Tibial artery (tissue), 4 donors: ENCODE measurements around the gene GALNT10.

ENCODE experiments used
- DNase-seq, 2 donors: peaks; one replicate each; pipeline ENCODE4 v3.0.0-alpha.2; 2019
- H3K27ac ChIP-seq, 2 donors: fragments of 200-600 bp; sonication (generic) in 1 of 2; 1 replicate in 1 of 2; 2 replicates in 1 of 2; pipeline ENCODE4 v1.5.1; 2018 to 2019; ENCODE audit warnings: mild to moderate bottlenecking in 1 of 2
- H3K27me3 ChIP-seq, 2 donors: fragments of 200-600 bp; sonication (generic) in 1 of 2; one replicate each; pipeline versions ENCODE4 v1.5.1 to v1.6.0; 2016 to 2019
- H3K36me3 ChIP-seq, 3 donors: fragments of 200-600 bp; sonication (generic) in 2 of 3; one replicate each; pipeline ENCODE4 v1.5.1; 2016 to 2019; ENCODE audit warnings: mild to moderate bottlenecking in 2 of 3
- H3K4me1 ChIP-seq, 4 donors: fragments of 200-600 bp; sonication (generic) in 2 of 4; 1 replicate in 3 of 4; 2 replicates in 1 of 4; pipeline ENCODE4 v1.5.1; 2016 to 2019
- H3K4me3 ChIP-seq, 2 donors: fragments of 200-600 bp; sonication (generic) in 1 of 2; 1 replicate in 1 of 2; 2 replicates in 1 of 2; pipeline ENCODE4 v1.5.1; 2018 to 2019; ENCODE audit warnings: mild to moderate bottlenecking in 2 of 2
- H3K9me3 ChIP-seq, 3 donors: fragments of 200-600 bp; sonication (generic) in 1 of 3; one replicate each; pipeline ENCODE4 v1.5.1; 2016 to 2019
- intact Hi-C: fragments of 100-400 bp; cut with DNase I; formaldehyde crosslinking; loops from one replicate; pipeline ENCODE4 v1.15.0; 2023; ENCODE audit warnings: low total_unique reads
- TF ChIP-seq, protein P1 (sequence below), 2 experiments: fragments of 200-600 bp in 1 of 2; fragments of 450-650 bp in 1 of 2; IDR thresholded peaks; one replicate each; pipeline ENCODE4 v1.5.1; 2017 to 2019; ENCODE audit warnings: antibody characterized with exemption in 2 of 2, mild to moderate bottlenecking in 1 of 2, moderate library complexity in 1 of 2

GALNT10 gene

DNA sequence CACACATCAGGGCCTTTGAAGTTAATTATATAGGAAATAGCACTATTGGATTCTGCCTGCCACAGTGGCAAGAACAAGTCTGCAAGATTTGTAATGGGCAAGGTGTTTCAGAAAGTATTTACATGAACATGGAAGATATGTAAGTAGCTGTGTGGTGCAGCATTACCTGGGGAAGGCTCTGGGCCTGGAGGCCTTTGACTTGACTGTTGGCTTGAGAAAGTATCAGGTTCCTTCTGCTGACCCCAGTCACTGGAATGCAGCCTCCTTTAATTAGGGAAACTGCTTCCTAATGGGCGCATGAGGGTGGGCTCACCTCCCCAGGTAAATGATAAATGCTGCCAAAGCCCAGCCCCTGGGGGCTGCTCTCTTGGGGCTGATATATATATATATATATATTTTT, 102.7 kb downstream of the GALNT10 start:
- peaks cover 7 to 17% (median 9%) of the 10 kb centered on the region in 3 donors for H3K36me3 ChIP-seq
- H3K4me1 ChIP-seq, result peaks cover 1 to 11% (median 6%) of the 10 kb centered on the region in 4 donors
- no peak overlapping the region for H3K4me3 ChIP-seq
- no peaks in the 10 kb centered on the region for H3K27me3 ChIP-seq
- TF ChIP-seq, protein P1, sequence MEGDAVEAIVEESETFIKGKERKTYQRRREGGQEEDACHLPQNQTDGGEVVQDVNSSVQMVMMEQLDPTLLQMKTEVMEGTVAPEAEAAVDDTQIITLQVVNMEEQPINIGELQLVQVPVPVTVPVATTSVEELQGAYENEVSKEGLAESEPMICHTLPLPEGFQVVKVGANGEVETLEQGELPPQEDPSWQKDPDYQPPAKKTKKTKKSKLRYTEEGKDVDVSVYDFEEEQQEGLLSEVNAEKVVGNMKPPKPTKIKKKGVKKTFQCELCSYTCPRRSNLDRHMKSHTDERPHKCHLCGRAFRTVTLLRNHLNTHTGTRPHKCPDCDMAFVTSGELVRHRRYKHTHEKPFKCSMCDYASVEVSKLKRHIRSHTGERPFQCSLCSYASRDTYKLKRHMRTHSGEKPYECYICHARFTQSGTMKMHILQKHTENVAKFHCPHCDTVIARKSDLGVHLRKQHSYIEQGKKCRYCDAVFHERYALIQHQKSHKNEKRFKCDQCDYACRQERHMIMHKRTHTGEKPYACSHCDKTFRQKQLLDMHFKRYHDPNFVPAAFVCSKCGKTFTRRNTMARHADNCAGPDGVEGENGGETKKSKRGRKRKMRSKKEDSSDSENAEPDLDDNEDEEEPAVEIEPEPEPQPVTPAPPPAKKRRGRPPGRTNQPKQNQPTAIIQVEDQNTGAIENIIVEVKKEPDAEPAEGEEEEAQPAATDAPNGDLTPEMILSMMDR (IDR thresholded peaks at IDR 0.05), result no peak
- no peaks in the 10 kb centered on the region for H3K9me3 ChIP-seq
- intact Hi-C loops, result no loop called here
- no peak for DNase-seq
- no peak overlapping the region for H3K27ac ChIP-seq

- Histone ChIP-seq H3K27me3 (no peaks in the 10 kb centered on the region), H3K27ac (no peak overlapping the region), H3K4me3 (no peak overlapping the region), H3K36me3 (peaks cover 7 to 21% (median 9%) of the 10 kb centered on the region in 3 donors), H3K4me1 (no peaks in the 10 kb centered on the region), H3K9me3 (no peaks in the 10 kb centered on the region)
- DNase-seq, result no peak
- TF ChIP-seq, protein P1 (IDR thresholded peaks at IDR 0.05), result no peak
- intact Hi-C loops, result no loop called here
Measured at GRCh38 chr5:154295551-154295950, 105.0 kb downstream of the GALNT10 start.

- TF ChIP-seq, protein P1 (IDR thresholded peaks at IDR 0.05), result no peak
- Histone ChIP-seq H3K36me3 (peaks cover 7 to 21% (median 9%) of the 10 kb centered on the region in 3 donors), H3K4me1 (peaks cover 0 to 3% (median 2%) of the 10 kb centered on the region in 4 donors), H3K27ac (no peak overlapping the region), H3K27me3 (no peaks in the 10 kb centered on the region), H3K9me3 (no peaks in the 10 kb centered on the region), H3K4me3 (no peak overlapping the region)
- DNase-seq, result no peak
- intact Hi-C loops, result no loop called here
Measured at GRCh38 chr5:154296525-154297159, 106.1 kb downstream of the GALNT10 start.

DNA sequence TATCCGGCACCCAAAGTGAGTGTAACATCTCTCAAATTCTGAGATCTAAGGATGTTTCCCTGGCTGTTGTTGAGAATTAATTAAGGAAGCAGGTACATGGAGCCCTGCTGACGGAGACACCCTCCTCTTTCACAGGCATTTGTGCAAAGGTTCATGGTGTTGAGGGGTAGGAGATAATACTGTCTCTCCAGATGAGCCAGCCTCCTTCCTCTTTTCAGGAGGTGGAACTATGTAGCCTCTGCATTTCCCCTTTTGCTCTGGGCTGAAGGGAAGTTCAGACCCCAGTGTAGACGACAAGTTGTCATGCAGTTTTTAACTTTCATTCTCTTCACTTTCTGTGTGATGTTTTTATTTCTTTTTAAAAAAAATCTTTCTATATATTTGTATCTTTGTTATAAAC, 107.5 kb downstream of the GALNT10 start:
- no peak for DNase-seq
- TF ChIP-seq, protein P1 (IDR thresholded peaks at IDR 0.05), result no peak
- Histone ChIP-seq H3K36me3 (peaks cover 7 to 21% (median 9%) of the 10 kb centered on the region in 3 donors), H3K27me3 (no peaks in the 10 kb centered on the region), H3K4me1 (peaks cover 0 to 14% (median 8%) of the 10 kb centered on the region in 4 donors), H3K27ac (no peak overlapping the region), H3K4me3 (no peak overlapping the region), H3K9me3 (no peaks in the 10 kb centered on the region)
- intact Hi-C loops, result no loop called here

- Histone ChIP-seq H3K9me3 (no peaks in the 10 kb centered on the region), H3K4me3 (no peak overlapping the region), H3K27ac (no peak overlapping the region), H3K27me3 (no peaks in the 10 kb centered on the region), H3K36me3 (peaks cover 7 to 18% (median 9%) of the 10 kb centered on the region in 3 donors), H3K4me1 (peaks cover 0 to 14% (median 8%) of the 10 kb centered on the region in 4 donors)
- intact Hi-C loops, result no loop called here
- no peak for DNase-seq
- TF ChIP-seq, protein P1 (IDR thresholded peaks at IDR 0.05), result no peak
Measured at GRCh38 chr5:154300207-154300883, 109.8 kb downstream of the GALNT10 start.
